Testis (tissue), 2 donors: ENCODE data around the gene KLHL14.

Experiments
- POLR2A ChIP-seq: fragments of 450-650 bp; IDR thresholded peaks from one replicate; pipeline ENCODE4 v1.6.1; 2017; ENCODE audit warnings: antibody characterized with exemption, mild to moderate bottlenecking, moderate library complexity
- TF ChIP-seq, protein P1 (sequence below), 3 experiments: fragments of 450-650 bp in 2 of 3; fragments of 200-600 bp in 1 of 3; sonication (generic) in 1 of 3; IDR thresholded peaks; one replicate each; pipeline ENCODE4 v1.5.1; 2016 to 2019; ENCODE audit warnings: antibody characterized with exemption in 3 of 3, mild to moderate bottlenecking in 2 of 3, moderate library complexity in 1 of 3

DNA sequence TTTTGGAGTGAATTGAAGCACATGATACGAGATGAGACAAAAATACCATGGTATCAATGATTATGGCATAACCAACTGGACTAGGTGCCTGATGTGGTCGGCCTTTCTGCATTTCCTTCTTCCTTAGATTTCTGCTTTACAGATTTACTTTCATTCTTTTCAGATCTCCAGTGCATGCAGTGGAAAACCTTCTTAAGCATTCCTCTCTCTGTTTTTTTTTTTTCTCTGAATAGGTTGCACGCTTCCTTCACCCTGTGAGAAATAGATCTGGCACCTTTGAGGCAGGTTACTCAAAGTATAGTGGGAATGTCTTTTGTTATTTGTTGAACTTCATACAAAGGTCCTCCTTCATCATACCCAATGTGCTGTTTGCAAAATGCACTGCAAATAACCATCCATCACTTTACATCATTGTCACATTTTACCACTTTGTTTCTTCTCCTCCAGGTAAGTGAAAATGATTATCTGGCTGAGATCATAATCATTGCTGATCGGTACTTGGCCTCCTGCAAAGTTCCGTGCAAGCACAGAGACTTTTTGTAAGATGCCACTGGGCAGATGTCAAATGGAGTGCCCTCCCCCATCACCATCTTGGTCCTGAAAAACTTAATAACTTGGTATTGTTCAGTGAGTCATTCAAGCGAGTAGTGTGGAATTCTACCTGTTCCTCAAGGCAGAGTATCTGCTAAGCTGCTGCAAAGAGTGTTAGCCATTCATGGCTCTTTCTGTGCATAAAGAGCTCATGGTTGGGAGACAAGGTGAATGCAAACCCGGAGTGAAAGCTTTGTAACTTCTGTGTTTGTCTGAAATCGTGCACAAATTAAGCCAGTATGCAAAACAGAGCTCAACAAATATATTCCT, 30.0 kb upstream of the KLHL14 start:
- TF ChIP-seq, protein P1, sequence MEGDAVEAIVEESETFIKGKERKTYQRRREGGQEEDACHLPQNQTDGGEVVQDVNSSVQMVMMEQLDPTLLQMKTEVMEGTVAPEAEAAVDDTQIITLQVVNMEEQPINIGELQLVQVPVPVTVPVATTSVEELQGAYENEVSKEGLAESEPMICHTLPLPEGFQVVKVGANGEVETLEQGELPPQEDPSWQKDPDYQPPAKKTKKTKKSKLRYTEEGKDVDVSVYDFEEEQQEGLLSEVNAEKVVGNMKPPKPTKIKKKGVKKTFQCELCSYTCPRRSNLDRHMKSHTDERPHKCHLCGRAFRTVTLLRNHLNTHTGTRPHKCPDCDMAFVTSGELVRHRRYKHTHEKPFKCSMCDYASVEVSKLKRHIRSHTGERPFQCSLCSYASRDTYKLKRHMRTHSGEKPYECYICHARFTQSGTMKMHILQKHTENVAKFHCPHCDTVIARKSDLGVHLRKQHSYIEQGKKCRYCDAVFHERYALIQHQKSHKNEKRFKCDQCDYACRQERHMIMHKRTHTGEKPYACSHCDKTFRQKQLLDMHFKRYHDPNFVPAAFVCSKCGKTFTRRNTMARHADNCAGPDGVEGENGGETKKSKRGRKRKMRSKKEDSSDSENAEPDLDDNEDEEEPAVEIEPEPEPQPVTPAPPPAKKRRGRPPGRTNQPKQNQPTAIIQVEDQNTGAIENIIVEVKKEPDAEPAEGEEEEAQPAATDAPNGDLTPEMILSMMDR (IDR thresholded peaks at IDR 0.05): no peak
- no peak for TF ChIP-seq POLR2A
